Activated CD4-positive, alpha-beta T cell treated with anti-CD3 and anti-CD28 coated beads, Interleukin-10, Interleukin-2, amounts not matched to agents 100 ng/mL and 50 ng/mL, durations not matched to agents 16 hours and 8 hours (primary cell): ENCODE data around the gene MUC2.
A peak's percentile ranks its signal among the peaks of the same experiment; 100 is the strongest.
"Not testable (repeated sequence)": the region's sequence is repeated elsewhere in the genome, so short reads cannot be mapped to it uniquely, and the experiment has no call there.

ENCODE experiments used
- DNase-seq: peaks from one replicate; pipeline ENCODE4 v3.0.0-alpha.2; 2020

The MUC2 gene

DNA sequence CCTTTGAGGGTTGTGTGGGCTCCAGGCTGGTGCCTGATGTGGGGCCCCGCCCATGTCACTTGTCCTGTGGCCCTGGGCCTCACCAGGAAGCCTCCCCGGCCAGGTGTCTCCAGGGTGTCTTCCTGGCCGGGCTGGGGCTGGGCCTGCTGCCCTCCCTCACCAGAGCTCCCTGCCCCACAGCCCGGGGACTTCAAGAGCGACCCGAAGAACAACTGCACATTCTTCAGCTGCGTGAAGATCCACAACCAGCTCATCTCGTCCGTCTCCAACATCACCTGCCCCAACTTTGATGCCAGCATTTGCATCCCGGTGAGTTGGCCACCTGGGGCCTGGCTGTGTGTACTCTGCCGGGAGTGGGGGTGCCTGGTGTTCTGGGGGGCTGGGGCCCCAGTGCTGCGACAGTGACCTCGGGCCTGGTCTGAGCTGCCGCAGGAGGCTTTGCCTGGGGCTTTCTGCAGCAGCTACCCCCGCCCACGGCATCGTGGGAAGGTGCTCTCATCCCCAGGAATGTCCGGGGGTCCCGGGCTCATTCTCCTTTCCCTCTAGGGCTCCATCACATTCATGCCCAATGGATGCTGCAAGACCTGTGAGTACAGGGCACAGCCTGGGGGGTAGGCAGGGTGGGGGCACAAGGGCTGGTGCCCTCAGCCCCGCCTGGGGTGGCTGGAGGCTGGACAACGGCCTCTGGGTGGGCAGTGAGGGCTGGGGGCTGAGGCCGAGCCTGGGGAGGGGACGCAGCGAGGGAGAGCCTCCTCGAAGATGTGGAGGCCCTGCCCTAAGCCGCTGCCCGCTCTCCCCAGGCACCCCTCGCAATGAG lies 34.6 kb downstream of the MUC2 start:
- no peak for DNase-seq

DNA sequence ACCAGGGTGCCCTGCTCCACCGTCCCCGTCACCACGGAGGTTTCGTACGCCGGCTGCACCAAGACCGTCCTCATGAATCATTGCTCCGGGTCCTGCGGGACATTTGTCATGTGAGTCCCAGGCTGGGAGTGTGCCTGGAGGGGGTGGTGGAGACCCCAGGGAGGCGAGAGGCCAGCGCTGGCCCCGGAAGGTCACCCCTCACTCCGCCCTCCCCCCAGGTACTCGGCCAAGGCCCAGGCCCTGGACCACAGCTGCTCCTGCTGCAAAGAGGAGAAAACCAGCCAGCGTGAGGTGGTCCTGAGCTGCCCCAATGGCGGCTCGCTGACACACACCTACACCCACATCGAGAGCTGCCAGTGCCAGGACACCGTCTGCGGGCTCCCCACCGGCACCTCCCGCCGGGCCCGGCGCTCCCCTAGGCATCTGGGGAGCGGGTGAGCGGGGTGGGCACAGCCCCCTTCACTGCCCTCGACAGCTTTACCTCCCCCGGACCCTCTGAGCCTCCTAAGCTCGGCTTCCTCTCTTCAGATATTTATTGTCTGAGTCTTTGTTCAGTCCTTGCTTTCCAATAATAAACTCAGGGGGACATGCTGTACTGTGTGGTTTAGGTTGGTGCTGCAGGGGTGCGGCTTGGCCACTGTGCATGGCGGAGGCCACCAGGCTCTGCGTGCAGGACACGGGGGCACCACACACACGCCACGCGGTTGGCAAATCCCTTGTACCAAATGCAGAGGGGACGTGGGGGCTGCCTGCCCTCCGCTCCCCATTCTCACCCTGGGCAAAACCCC lies 35.4 kb downstream of the MUC2 start:
- DNase-seq = no peak

DNA sequence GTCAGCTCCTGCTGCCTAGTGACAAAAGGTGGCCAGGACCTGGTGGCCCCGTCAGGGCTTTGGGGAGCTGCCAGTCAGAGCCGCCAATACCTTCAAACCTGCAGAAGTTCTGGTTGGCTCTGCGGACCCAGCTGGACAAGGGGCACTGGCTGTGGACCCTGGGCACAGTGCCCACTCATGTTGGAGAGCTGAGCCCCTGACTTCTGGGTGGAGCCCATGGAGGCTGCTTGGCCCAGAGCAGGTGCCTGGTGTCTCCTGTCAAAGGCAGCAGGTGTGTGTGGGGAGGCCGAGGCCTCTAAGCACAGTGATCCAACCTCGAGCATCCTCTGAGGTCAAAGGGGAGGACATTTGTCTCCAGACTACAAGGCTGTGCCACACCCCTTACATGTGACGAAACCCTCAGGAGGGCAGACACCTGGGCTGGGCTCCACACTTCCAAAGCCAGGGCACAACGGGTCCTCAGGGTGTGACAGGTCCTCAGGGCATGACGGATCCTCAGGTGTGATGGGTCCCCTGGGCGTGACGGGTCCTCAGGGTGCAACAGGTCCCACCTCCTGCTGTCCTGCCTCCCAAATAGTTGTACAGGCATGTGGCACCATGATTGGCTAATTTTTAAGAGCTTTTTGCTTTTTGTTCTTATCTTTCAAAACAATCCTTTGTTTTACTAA lies 37.0 kb downstream of the MUC2 start:
- no peak for DNase-seq

DNA sequence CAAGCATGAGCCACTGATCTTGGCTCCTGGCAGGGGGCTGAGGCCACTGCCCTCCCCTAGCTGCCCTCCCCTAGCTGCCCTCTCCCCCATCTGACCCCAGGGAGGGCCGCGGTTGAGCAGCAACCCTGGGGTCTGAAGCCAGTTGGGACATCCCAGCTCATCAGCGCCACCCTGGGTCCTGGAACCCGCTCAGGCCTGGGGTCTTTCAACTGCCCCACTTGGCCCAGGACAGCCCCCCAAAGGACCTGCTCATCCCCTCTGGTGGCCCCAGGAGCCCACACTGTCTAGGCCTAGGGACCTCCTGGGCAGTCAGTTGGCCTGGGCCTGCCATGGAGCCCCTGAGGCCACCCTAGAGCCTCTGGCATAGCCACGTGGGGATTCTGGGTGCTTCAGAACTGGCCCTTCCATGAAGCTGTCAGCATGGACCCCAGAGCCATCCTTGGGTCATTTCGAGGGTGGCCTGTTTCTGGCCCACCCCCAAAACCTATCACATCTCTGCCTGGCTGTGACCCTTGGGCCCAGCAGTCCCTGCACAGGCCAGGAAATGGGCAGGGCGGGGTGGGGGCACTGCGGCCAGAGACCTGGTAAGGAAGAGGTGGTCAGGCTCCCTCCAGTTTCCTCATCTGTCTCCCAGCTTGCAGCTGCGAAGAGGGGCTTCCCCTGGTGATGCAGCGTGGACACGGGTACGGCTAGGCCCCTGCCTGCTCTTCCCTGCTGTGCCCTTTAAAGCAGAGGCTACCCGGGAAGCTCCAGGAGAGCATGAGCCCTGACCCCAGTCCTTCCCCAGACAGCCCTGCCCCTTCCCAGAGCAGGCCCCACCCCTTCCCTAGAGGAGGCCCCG lies 37.9 kb downstream of the MUC2 start:
- DNase-seq = no peak

DNA sequence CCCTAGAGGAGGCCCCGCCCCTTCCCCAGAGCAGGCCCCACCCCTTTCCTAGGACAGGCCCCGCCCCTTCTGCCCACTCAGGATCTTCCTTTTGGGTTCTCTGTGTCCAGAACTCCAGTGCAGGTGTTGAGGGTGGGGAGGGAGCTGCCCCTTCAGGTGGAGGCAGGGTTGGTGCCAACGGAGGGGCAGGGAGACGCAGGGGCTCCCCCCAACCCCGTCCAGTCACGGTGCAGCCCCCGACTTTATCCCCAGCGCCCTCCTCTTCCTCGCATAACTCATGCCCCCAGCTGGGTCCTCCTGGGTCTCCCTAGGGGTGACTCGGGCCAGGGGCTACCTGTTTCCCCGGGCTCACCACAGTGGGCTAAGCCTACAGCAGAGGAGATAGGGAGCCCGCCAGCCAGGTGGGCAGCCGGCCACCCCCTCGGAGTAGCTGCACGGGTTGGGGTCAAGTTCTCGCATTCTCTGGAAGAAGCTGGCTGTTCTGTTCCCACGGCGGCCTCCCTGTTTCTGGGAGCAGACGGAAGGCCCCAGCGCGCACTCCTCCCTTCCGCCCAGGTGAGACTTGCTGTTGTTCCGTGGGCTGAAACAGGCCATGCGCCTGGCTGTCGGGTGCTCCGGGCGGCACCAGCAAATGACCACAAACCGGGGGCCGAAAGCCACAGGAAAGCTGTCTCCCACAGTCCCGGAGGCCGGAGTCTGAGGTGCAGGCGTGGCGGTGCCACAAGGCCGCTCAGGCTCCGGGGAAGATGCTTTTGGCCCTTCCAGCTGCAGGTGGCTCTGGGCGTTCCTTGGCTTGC lies 38.9 kb downstream of the MUC2 start:
- DNase-seq = no peak

DNA sequence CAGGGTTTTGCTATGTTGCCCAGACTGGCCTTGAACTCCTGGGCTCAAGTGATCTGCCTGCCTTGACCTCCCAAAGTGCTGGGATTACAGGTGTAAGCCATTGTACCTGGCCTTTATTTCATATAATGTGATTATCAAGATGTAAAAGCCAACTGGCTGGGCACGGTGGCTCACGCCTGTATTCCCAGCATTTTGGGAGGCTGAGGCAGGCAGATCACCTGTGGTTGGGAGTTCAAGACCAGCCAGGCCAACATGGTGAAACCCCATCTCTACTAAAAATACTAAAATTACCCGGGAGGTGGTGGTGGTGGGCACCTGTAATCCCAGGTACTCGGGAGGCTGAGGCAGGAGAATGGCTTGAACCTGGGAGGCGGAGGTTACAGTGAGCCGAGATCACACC lies 40.6 kb downstream of the MUC2 start:
- DNase-seq = not testable (repeated sequence)

DNA sequence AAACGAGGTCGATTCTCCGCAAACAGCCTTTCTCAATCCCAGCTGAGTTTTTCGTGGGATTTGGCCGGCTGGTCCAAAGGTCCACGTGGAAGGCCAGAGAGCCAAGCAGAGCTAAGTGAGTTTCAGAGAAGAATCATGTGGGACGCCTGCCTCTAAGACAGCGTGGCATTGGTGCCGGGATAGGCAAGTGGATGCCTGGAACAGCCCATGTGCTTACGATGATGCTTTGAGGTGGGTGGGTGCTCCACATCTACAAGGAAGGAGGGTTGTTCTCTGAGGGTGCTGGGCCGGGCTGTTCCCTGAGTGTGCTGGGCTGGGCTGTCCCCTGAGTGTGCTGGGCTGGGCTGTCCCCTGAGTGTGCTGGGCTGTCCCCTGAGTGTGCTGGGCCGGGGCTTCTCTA lies 41.4 kb downstream of the MUC2 start:
- DNase-seq = no peak

DNA sequence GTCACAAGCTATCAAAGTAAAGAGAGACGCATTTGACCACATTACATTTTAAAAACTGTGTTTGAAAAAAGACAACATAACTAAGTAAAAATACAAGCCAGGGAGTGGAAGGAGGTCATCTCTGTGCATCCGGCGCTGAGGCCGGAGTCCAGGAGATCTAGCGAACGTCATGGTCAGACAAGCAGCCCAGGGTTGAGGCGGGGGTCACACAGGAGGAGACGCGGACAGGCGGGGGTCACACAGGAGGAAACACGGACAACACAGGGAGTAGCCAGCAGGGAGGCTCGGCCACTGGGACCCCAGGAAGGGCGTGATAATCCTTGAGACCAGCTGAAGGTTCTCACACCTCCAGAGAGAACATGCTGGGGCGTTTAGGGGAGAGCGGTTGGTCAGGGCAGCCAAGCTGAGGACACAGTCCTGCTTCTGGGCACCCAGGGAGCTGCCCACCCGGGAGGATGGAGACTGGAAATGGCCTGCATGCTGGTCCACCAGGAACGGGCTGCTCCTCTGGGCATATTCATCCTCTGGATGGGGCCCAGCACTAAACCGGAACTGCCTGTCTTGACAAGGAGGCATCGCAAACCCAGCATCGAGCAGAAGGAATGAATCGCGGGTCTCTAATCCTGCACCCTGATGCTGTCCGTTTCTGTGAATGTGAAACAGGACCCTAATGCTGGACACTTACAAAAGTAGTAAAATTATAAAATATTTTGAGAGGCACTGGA lies 42.2 kb downstream of the MUC2 start:
- no peak for DNase-seq

DNA sequence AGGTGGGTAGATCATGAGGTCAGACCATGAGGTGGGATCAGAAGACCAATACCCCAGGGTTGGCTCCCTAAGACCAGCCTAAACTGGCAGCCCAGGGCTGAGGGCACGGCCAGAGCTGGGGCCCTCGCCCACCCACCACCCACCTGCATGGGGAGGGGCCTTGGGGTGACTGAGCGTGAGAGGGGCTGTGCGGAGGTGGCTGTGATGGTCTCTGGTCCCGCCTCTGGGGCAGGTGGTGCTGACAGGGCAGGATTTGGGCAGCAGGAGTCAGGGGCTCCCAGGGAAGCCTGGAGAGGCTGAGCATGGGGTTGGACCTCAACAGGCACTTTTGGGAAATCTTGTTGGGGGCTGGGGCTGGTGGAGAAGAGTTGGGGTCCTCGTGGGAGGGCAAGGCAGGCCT lies 43.3 kb downstream of the MUC2 start:
- DNase-seq = no peak

DNA sequence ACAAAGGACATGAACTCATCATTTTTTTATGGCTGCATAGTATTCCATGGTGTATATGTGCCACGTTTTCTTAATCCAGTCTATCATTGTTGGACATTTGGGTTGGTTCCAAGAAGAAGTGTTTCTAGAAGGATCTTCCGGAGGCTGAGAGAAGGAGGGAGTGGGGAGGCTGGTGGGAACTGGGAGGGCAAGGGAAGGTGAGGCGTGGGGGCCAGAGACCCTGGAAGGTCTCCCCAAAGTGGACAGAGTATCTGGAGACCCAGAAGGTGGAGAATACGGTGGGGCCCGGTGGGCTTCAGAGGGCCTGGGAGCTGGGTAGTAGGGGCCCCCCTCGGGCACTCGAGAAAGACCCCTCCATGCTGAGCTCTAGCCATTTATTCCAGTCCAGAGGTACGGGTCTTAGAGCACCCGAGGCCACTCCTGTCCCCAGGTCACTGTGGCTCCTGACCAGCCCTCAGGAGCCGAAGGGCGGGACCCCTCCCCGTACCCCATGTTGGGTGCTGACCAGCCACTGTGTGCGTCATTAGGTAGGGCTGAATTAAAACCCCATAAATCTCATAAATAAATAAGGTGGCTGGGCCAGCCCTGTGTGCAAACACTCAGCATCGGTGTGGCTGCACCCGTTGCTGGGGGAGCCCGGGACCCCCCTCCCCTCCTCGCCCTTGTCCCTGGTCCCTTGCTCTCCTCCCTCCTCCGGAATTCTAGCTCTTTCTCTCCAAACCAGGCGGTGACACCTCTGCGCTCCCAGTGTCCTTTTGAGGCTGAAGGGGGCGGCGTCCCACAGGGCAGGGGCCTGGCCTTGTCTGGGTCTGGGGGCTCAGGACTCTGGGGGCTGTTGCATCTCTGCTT lies 44.3 kb downstream of the MUC2 start:
- DNase-seq = no peak

DNA sequence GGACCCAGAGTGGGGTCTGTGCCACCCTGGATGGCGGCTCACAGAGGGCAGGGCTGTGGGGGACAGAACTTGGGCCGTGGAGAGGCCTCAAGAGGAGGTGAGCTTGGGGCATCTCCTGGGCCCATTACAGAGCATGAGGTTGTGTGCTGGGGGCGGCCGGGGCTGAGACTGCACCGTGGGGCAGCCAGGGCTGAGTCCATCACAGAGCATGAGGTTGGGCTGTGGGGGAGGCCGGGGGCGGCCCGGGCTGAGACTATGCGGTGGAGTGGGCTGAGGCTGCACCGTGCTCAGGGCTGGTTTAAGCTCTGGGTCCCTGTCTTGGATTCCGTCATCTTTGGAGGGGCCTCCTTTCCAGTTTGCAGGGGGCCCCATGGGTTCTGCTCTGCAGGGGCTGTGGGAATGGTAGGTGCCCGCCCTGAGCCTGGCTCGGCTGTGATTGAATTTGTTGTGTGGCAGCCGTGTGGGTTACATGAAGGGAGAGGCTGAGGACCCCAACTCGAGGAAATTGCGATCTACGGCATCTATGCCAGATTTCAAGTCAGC lies 45.0 kb downstream of the MUC2 start:
- no peak for DNase-seq

DNA sequence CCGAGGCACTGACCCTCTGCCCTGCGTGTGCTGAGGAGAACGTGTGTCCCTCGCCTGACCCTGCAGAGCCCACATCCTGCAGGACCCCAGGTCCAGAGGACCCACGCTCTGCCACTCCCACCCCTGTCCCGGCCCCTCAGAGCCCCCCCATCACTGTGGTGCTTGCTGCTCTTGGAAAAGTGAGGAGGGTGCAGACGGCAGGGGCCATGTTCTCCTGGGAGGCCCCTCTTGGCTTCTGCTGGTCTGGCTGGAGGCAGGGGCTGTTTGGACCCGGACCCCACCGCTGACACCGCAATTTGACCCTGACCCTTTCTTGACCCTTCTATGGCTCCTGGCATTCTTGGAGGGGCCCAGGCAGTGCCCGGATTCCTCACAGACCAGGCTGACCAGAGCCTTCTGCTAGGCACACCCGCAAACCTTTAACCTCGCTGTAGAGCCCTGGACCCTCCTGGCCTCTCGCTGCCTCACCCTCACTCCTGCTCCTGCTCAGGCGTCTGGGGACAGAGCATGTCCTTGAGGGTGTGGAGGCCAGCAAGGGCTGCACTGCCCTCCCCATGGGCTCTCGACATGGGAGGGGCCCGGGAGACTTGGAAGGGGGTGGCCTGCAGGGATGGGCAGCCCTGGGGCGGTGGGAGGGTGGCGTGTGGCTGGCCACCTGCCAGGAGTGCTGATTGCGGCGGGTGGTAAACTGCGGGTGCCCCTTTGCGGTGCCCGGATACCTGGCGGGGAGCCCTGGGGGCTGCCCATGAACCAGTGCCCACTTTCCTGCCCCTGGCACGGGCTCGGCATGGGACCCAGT lies 46.1 kb downstream of the MUC2 start:
- DNase-seq = no peak

DNA sequence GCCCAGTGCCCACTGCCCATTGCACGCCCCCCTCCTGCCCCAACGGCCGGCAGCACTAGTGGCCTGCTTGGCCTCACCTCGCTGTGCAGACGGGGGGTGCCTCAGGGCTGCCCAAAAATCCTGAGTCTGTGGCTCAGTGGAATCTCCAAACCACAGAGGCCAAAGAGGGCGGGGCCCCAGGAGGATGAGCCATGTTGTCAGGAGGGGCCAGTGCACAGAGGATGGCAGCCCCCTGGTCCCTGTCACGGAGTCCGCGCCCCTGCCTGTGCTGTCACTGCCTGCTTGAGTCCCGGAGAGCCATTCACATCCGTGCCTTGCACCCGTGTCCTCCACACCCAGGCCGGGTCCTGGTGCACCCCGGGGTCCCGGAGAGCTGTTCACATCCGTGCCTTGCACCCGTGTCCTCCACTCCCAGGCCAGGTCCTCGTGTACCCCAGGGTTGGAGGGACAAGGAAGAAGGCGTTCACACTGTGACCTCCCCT lies 46.7 kb downstream of the MUC2 start:
- no peak for DNase-seq

DNA sequence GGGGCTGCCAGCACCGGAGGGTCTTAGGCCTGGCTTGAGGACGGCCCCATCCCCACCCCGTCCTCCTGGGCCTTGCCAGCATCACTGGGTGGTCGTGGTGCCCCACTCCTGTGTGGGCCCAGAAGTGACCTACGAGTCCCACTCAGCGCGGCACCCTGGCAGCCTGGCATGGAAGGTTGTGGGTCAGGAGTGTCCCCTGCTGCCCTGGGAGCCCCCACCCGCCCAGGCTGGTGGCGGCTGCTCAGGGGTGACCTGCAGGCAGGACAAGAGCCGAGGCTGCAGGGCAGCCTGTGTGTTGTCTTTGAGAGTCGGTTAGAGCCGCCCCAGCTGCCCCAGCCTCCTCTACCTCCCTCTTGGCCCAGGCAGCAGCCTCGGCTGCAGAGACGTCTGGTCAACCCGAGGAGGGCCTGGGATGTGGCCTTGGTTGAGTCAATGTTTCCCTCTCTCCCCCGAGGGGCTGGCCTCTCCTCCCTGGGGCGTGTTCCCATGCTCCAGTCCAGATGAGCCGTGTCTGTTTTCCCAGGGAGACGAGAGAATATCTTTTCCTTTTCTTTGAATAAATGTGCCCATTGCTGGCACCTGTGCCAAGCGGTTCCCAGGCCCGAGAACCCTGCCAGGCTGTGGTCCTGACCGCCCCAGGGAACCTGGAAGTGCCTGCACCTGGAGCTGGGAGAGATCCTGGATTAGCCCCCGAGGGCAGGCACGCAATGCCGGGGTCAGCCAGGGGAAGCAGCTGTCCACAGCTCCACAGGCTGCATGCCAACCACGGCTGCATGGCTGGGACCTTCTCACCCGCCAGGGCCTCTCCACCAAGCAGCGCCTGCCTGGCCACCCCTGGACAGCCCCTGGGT lies 47.4 kb downstream of the MUC2 start:
- no peak for DNase-seq

DNA sequence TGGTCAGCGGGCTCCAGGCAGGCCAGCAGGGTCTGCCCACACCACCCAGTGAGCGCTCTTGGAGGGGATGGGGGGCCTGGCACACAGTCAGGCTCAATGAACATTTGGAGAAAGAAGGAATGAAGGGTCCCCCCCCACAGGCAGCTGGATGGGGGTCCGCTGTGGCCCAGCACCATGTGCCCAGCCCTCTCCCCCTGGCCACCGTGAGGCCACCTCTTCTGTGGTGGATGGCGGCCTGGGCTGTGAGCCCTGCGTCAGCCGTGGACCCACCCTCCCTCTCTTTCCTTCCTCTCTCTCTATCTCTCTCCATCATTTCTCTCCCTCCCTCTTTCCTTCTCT lies 48.0 kb downstream of the MUC2 start:
- DNase-seq = no peak

DNA sequence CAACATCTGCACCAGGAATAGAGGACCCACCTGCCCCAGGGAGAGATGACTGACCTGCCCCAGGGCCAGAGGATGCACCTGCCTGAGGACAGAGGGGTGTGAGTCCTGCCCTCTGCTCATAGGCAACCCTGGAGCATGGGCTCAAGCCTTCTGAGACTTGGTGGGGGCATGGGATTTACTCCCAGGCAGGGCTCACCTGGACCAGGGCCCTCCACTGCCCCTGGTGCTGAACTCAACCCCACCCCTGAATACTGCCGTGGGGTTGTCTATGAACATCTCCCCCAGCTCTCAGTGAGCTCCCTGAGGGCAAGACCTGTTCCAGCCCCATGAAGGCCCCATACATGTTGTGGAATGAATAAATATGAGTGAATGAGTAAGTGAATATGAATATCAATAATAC lies 49.3 kb downstream of the MUC2 start:
- DNase-seq = peak; percentile 18
